ENCODE data around the gene UBL3.

UBL3 gene

GRCh38 chr13:29721766-29722165 lies 128.7 kb downstream of the UBL3 start:
- TF ChIP-seq CTCF (conservative IDR thresholded peaks at IDR 0.05; ENCODE audit: low read length) = no peak
- no peak for DNase-seq (ENCODE audit: low read depth)
- no peak overlapping the region for H3K4me3 ChIP-seq (ENCODE audit: low read length)

- no peak for TF ChIP-seq CTCF (conservative IDR thresholded peaks at IDR 0.05; ENCODE audit: low read length)
- no peak overlapping the region for H3K4me3 ChIP-seq (ENCODE audit: low read length)
Measured at GRCh38 chr13:29718694-29719093, 131.7 kb downstream of the UBL3 start.

GRCh38 chr13:29716493-29716892 lies 133.9 kb downstream of the UBL3 start:
- no peak overlapping the region for H3K4me3 ChIP-seq (ENCODE audit: low read length)
- no peak for TF ChIP-seq CTCF (conservative IDR thresholded peaks at IDR 0.05; ENCODE audit: low read length)
- DNase-seq (ENCODE audit: low read depth) = no peak

More at GRCh38 chr13:29718694-29719093, 131.7 kb downstream of the UBL3 start:
- DNase-seq (ENCODE audit: low read depth) = no peak

All from AG10803 (cell line).